ENCODE results near the gene MYH7.

DNA sequence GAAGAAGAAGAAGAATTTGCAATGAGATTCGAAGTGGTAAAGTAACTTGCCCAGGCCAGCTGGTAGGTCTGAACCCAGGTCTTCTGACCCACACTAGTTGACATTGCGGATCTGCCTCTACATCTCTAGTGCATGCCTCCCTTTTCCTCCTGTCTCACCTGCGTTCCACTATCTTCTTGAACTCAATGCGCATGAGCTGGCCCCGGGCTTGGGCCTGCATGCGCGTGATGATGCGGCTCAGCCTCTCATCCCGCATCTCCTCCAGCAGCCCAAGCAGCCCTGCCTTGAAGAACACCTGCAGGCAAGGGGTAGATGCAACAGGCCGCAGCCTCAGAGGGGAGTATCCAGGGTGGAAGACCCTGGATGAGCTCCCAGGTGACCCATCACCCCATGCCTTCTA, 39.3 kb downstream of the MYH7 start:
- TF ChIP-seq RAD21 (IDR thresholded peaks at IDR 0.05) (no peak), FOXA1 (IDR thresholded peaks at IDR 0.05) (no peak), JUND (IDR thresholded peaks at IDR 0.05) (no peak), YY1 (IDR thresholded peaks at IDR 0.05) (no peak), HNF4A (conservative IDR thresholded peaks at IDR 0.05) (no peak), HNF4G (IDR thresholded peaks at IDR 0.05) (no peak)
- TF ChIP-seq, protein P1, sequence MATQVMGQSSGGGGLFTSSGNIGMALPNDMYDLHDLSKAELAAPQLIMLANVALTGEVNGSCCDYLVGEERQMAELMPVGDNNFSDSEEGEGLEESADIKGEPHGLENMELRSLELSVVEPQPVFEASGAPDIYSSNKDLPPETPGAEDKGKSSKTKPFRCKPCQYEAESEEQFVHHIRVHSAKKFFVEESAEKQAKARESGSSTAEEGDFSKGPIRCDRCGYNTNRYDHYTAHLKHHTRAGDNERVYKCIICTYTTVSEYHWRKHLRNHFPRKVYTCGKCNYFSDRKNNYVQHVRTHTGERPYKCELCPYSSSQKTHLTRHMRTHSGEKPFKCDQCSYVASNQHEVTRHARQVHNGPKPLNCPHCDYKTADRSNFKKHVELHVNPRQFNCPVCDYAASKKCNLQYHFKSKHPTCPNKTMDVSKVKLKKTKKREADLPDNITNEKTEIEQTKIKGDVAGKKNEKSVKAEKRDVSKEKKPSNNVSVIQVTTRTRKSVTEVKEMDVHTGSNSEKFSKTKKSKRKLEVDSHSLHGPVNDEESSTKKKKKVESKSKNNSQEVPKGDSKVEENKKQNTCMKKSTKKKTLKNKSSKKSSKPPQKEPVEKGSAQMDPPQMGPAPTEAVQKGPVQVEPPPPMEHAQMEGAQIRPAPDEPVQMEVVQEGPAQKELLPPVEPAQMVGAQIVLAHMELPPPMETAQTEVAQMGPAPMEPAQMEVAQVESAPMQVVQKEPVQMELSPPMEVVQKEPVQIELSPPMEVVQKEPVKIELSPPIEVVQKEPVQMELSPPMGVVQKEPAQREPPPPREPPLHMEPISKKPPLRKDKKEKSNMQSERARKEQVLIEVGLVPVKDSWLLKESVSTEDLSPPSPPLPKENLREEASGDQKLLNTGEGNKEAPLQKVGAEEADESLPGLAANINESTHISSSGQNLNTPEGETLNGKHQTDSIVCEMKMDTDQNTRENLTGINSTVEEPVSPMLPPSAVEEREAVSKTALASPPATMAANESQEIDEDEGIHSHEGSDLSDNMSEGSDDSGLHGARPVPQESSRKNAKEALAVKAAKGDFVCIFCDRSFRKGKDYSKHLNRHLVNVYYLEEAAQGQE (IDR thresholded peaks at IDR 0.05) = no peak
- TF ChIP-seq, protein P2, sequence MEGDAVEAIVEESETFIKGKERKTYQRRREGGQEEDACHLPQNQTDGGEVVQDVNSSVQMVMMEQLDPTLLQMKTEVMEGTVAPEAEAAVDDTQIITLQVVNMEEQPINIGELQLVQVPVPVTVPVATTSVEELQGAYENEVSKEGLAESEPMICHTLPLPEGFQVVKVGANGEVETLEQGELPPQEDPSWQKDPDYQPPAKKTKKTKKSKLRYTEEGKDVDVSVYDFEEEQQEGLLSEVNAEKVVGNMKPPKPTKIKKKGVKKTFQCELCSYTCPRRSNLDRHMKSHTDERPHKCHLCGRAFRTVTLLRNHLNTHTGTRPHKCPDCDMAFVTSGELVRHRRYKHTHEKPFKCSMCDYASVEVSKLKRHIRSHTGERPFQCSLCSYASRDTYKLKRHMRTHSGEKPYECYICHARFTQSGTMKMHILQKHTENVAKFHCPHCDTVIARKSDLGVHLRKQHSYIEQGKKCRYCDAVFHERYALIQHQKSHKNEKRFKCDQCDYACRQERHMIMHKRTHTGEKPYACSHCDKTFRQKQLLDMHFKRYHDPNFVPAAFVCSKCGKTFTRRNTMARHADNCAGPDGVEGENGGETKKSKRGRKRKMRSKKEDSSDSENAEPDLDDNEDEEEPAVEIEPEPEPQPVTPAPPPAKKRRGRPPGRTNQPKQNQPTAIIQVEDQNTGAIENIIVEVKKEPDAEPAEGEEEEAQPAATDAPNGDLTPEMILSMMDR (IDR thresholded peaks at IDR 0.05; ENCODE audit: low read depth, low read length, missing input control) = no peak
- TF ChIP-seq, protein P3, sequence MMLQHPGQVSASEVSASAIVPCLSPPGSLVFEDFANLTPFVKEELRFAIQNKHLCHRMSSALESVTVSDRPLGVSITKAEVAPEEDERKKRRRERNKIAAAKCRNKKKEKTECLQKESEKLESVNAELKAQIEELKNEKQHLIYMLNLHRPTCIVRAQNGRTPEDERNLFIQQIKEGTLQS (IDR thresholded peaks at IDR 0.05) = no peak
